Suprapubic skin (tissue), 3 donors: ENCODE measurements around the gene SPRN.

Experiments
- CTCF ChIP-seq, 2 donors: fragments of 200-600 bp in 1 of 2; fragments of 450-650 bp in 1 of 2; sonication (generic) in 1 of 2; IDR thresholded peaks; one replicate each; pipeline ENCODE4 v1.5.1; 2016 to 2019; ENCODE audit warnings: antibody characterized with exemption in 2 of 2, mild to moderate bottlenecking in 1 of 2, moderate library complexity in 1 of 2
- POLR2A ChIP-seq, 2 donors: fragments of 450-650 bp; IDR thresholded peaks; one replicate each; pipeline ENCODE4 v1.6.1; 2017; ENCODE audit warnings: antibody characterized with exemption in 2 of 2, mild to moderate bottlenecking in 2 of 2, moderate library complexity in 2 of 2

DNA sequence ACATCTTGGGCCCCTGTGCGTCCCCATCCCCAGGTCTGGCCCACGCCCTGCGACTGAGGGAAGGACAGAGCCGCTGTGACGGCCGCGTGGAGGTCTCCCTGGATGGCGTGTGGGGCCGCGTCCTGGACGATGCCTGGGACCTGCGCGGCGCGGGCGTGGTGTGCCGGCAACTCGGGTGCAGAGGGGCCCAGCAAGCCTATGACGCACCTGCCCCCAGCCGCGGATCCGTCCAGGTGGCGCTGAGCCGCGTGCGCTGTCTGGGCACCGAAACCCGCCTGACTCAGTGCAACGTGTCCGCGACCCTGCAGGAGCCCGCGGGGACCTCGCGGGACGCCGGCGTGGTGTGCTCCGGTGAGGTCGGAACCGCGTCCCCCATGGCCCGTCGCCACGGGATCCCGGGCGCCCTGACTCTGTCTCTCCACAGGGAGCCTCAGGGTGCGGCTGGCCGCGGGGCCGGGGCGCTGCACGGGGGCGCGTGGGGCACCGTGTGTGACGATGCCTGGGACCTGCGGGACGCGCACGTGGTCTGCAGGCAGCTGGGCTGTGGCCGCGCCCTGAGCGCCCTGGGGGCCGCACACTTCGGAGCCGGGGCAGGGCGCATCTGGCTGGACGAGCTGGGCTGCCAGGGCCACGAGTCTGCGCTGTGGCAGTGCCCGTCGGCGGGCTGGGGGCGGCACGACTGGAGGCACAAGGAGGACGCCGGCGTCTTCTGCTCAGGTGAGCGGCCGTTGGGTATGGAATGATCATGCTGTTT lies 35.2 kb upstream of the SPRN start:
- TF ChIP-seq CTCF (IDR thresholded peaks at IDR 0.05) (no peak), POLR2A (IDR thresholded peaks at IDR 0.05) (no peak)
